ENCODE measurements around the gene OPALIN.

The OPALIN gene

DNA sequence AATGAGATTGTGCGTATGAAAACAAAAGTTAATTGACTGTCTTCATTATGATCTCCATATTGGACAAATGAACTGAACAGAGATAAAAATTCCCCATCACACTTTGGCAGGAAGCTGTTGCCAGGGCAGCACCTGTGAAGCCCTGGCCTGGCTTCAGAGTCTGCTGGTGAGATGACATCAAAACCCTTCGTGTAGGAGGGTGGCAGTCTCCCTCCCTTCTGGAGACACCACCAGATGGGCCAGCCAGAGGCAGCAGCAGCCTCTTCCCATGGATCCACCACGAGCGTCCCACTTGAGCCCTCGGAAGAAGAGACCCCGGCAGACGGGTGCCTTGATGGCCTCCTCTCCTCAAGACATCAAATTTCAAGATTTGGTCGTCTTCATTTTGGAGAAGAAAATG, 54.6 kb downstream of the OPALIN start, which contains the start of gene DNTT:
Gene DNTT, plus strand, starts transcription at position 205 of the 400 bp plus-strand sequence. Its CDS starts 64 bp downstream, at position 269.
- Mint-ChIP-seq H3K4me3 (no peak within 1 kb of the TSS), H3K9me3 (no peaks in the 10 kb centered on the region), H3K4me1 (no peaks in the 10 kb centered on the region), H3K27ac (no peak within 1 kb of the TSS), H3K36me3 (no peaks in the 10 kb centered on the region)
- no peak for DNase-seq (ENCODE audit: low spot score in 2 of 2)
- ATAC-seq, result no peak

DNA sequence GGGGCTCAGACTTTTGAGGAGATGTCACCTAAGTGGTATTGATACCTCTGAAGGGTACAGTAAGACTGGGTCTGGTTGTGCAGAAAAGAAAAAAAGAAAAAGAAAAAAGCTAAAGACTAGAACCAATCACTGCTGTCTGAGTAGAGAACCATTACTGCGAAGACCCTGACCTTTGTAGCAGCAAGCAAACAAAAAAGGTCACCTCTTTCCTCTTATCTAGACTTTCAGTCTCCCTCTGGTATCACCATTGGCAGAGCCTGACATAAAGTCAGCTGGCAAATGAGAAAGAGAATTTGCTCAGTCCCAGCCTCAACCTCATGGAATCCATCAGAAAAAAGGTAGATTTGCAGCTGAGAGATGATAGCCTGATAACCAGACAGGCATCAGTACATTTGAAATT, 57.2 kb downstream of the OPALIN start:
- Mint-ChIP-seq H3K4me3 (no peak overlapping the region), H3K4me1 (no peaks in the 10 kb centered on the region), H3K27ac (no peak overlapping the region), H3K9me3 (no peaks in the 10 kb centered on the region), H3K36me3 (no peaks in the 10 kb centered on the region)
- DNase-seq (ENCODE audit: low spot score in 2 of 2) (no peak), ATAC-seq (no peak)

DNA sequence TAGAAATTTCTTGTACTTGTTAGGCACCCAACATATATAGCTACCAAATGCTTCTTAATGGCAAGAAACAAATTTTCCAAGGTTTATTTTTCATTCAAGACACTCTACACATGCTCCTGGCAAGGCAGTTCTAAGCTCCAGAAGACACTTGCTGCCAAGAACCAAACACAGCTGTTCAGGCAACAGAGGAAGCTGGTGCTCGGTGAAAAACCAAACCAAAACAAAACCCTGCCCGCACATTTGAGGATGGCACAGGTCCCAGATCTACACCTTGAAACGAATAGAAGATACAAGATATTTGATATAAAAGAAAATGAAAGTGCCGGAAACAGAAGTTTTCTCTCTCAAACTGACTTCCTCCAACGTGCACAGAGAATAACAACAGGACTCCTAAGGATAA, 59.4 kb downstream of the OPALIN start:
- H3K4me1 Mint-ChIP-seq, result no peaks in the 10 kb centered on the region
- DNase-seq (ENCODE audit: low spot score in 2 of 2), result no peak
- no peaks in the 10 kb centered on the region for H3K9me3 Mint-ChIP-seq
- no peak overlapping the region for H3K4me3 Mint-ChIP-seq
- no peaks in the 10 kb centered on the region for H3K36me3 Mint-ChIP-seq
- no peak for ATAC-seq
- H3K27ac Mint-ChIP-seq, result no peak overlapping the region

DNA sequence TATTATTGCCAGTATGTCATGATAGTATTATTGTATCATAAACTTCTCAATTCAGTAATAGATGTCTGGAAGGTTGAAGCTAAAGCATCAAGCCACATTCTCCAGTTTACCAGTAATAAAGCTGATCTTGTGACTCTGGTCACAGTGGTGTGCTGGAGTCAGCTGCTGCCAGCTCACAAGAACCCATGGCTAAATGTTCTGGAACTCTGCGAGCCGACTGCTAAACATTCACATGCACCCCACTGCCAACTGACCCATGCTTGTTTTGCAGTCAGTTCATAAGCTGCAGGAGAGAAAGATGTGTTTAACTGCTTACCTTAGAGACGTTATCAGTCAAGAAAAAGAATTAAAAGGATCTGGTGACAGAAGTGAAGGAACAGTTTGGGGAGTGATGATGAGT, 60.4 kb downstream of the OPALIN start:
- DNase-seq (ENCODE audit: low spot score in 2 of 2), result no peak
- H3K4me1 Mint-ChIP-seq, result no peaks in the 10 kb centered on the region
- H3K9me3 Mint-ChIP-seq, result no peaks in the 10 kb centered on the region
- no peak overlapping the region for H3K27ac Mint-ChIP-seq
- H3K4me3 Mint-ChIP-seq, result no peak overlapping the region
- no peak for ATAC-seq
- H3K36me3 Mint-ChIP-seq, result no peaks in the 10 kb centered on the region

DNA sequence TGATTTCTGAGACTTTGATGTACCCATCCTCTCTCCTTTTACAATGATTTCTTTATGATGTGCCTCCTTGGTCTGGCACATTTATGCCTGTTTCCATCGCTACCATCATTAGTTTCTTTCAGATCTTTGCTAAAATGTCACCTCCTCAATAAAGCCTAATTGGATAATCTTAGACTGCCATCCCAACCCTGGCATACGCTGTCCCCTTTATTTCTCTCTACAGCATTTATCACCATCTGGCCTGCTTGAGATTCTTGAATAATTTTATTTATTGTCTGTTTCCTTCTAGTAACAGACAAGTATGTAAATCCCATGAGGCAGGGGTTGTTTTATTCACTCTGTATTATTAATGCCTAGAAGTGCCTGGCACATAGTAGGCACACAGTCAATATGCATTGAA, 61.3 kb downstream of the OPALIN start:
- Mint-ChIP-seq H3K27ac (no peak overlapping the region), H3K9me3 (no peaks in the 10 kb centered on the region), H3K4me1 (no peaks in the 10 kb centered on the region), H3K36me3 (no peaks in the 10 kb centered on the region), H3K4me3 (no peak overlapping the region)
- no peak for DNase-seq (ENCODE audit: low spot score in 2 of 2)
- ATAC-seq, result no peak

DNA sequence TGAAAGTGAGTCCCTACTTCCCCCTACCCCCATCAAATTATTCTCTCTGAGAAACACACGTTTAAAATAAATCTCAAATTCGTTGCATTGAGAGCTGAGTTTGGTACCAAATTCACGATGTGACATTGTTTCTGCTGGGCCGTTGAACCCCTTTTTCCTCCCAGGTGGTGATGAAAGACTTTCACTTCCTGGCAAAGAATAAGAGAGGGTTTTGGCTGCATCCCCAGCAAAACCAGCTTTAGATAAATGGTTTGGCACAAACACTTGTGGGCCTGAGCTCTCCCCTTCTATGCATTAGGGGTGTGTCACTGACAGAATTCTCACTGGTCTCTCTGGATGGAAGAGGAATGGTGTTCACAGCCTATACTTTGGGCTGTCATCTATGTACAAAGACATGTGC, 63.3 kb downstream of the OPALIN start:
- ATAC-seq (no peak), DNase-seq (ENCODE audit: low spot score in 2 of 2) (no peak)
- no peaks in the 10 kb centered on the region for H3K36me3 Mint-ChIP-seq
- no peak overlapping the region for H3K4me3 Mint-ChIP-seq
- H3K4me1 Mint-ChIP-seq, result no peaks in the 10 kb centered on the region
- no peak overlapping the region for H3K27ac Mint-ChIP-seq
- H3K9me3 Mint-ChIP-seq, result no peaks in the 10 kb centered on the region

All from stimulated activated effector memory CD8-positive, alpha-beta T cell treated with anti-CD3 and anti-CD28 coated beads, Interleukin-12 subunit alpha, Interleukin-12 subunit beta, amount 100 ng/mL, for 72 hours (primary cell).